ENCODE measurements around the gene CARD8.
"Not testable (repeated sequence)": the region's sequence is repeated elsewhere in the genome, so short reads cannot be mapped to it uniquely, and the experiment has no call there.

The CARD8 gene

DNA sequence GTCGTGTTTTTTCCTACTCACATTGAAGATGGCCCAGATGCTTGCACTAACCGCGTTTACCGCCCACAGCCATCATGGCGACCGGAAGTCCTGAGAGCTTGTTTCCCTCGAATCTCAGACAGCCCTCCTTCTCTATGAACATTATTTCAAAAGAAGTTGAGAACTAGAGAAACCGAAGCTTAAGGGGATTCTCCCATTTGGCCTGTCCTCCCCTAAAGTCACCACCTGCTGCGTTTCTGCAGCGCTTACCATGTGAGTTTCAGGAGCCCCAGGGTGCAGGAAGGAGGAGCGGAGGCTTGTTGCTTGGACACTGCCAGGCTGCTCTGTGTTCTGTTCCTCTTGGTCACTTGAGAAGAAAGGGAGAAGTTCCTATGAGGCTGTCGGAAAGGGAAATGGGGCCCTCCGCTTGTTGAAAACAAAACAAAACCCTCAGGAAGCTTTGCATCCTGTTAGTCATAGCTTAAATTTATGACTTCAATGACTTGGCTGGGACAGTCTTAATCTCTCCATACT is 6.2 kb downstream of the CARD8 start:
- Histone ChIP-seq H3K36me3 (ENCODE audit: insufficient read depth, low read length) (no peaks in the 10 kb centered on the region), H3K9me3 (ENCODE audit: control insufficient read depth, insufficient read depth, low read length) (peaks cover 5% of the 10 kb centered on the region; the same call in 1 of the 2 replicates), H3K4me1 (ENCODE audit: insufficient read depth, low read length) (peaks cover 3% of the 10 kb centered on the region; the same call in 1 of the 2 replicates), H3K9ac (ENCODE audit: low read depth, low read length) (no peak overlapping the region)

DNA sequence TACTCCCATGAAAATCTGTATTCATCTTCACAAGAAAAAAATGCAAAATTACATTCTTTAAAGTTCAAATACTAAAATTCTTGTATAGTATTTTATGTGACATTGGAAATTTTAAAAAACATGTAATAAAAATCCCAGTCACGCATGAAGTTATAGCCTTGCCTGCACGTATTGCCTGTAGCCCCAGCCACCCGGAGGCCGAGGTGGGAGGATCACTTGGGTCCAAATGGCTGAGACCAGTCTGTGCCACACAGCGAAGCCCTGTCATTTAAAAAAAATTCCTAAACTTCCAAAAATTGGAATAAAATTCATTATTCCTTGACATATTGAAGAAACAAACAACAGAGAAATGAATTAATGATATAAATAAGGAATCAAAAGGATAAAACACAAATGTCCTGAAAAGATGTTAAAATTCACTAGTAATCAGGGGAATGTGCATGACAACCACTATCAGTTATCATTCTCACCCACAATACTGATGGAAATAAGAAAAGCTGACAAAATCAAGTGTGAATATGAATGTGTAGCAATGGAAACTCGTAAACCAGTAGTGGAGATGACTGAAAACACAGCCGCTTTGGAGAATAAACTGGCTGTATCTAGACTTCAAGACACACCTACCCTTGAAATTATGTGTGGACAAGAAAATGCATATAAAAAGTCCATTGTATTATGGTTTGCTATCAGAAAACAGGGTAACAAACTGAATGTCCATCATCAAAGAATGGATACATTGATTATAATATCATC is 7.5 kb downstream of the CARD8 start:
- Histone ChIP-seq H3K4me1 (ENCODE audit: insufficient read depth, low read length) (peaks cover 6% of the 10 kb centered on the region; the same call in 1 of the 2 replicates), H3K9me3 (ENCODE audit: control insufficient read depth, insufficient read depth, low read length) (peaks cover 5% of the 10 kb centered on the region; the same call in 1 of the 2 replicates), H3K36me3 (ENCODE audit: insufficient read depth, low read length) (no peaks in the 10 kb centered on the region), H3K9ac (ENCODE audit: low read depth, low read length) (no peak overlapping the region)

- H3K4me1 ChIP-seq (ENCODE audit: insufficient read depth, low read length), result peaks cover 6% of the 10 kb centered on the region; the same call in 1 of the 2 replicates
- no peaks in the 10 kb centered on the region for H3K36me3 ChIP-seq (ENCODE audit: insufficient read depth, low read length)
- H3K9me3 ChIP-seq (ENCODE audit: control insufficient read depth, insufficient read depth, low read length), result no peaks in the 10 kb centered on the region
- H3K9ac ChIP-seq (ENCODE audit: low read depth, low read length), result no peak overlapping the region
These were observed 8.5 kb downstream of the CARD8 start for GRCh38 chr19:48247212-48247611.

- Histone ChIP-seq H3K4me1 (ENCODE audit: insufficient read depth, low read length) (peaks cover 6% of the 10 kb centered on the region; the same call in 1 of the 2 replicates), H3K9ac (ENCODE audit: low read depth, low read length) (no peak overlapping the region), H3K9me3 (ENCODE audit: control insufficient read depth, insufficient read depth, low read length) (no peaks in the 10 kb centered on the region), H3K36me3 (ENCODE audit: insufficient read depth, low read length) (no peaks in the 10 kb centered on the region)
These were observed 9.6 kb downstream of the CARD8 start for GRCh38 chr19:48246101-48246500.

GRCh38 chr19:48244281-48244680 is 11.4 kb downstream of the CARD8 start:
- no peaks in the 10 kb centered on the region for H3K36me3 ChIP-seq (ENCODE audit: insufficient read depth, low read length)
- H3K9ac ChIP-seq (ENCODE audit: low read depth, low read length), result no peak overlapping the region
- H3K4me1 ChIP-seq (ENCODE audit: insufficient read depth, low read length), result peaks cover 6% of the 10 kb centered on the region; the same call in 1 of the 2 replicates
- H3K9me3 ChIP-seq (ENCODE audit: control insufficient read depth, insufficient read depth, low read length), result no peaks in the 10 kb centered on the region

DNA sequence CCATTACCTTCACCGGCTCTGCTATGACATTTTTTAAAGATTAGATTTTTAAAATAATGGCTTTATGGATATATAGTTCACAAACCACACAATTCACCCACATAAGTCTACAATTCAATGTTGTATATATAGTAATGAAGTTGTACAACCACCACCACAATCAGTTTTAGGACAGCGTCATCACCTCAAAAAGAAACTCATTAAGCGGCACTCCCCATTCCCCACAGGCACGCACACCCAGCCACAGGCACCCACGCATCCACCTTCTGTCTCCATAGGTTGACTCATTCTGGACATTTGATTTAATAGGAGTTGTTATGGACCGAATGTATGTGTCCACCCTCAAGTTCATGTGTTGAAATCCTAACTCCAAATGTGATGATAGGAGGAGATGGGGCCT is 13.9 kb downstream of the CARD8 start:
- not testable (repeated sequence) for H3K9me3 ChIP-seq (ENCODE audit: control insufficient read depth, insufficient read depth, low read length); H3K36me3 ChIP-seq (ENCODE audit: insufficient read depth, low read length); H3K9ac ChIP-seq (ENCODE audit: low read depth, low read length); H3K4me1 ChIP-seq (ENCODE audit: insufficient read depth, low read length)

GRCh38 chr19:48239582-48240141 is 16.1 kb downstream of the CARD8 start:
- H3K4me1 ChIP-seq (ENCODE audit: insufficient read depth, low read length), result peaks cover 4% of the 10 kb centered on the region; the same call in 1 of the 2 replicates
- H3K36me3 ChIP-seq (ENCODE audit: insufficient read depth, low read length), result no peaks in the 10 kb centered on the region
- no peak overlapping the region for H3K9ac ChIP-seq (ENCODE audit: low read depth, low read length)
- H3K9me3 ChIP-seq (ENCODE audit: control insufficient read depth, insufficient read depth, low read length), result no peaks in the 10 kb centered on the region

- Histone ChIP-seq H3K9ac (ENCODE audit: low read depth, low read length) (no peak overlapping the region), H3K36me3 (ENCODE audit: insufficient read depth, low read length) (no peaks in the 10 kb centered on the region), H3K9me3 (ENCODE audit: control insufficient read depth, insufficient read depth, low read length) (no peaks in the 10 kb centered on the region), H3K4me1 (ENCODE audit: insufficient read depth, low read length) (no peaks in the 10 kb centered on the region; the same call in 1 of the 2 replicates)
These were observed 16.6 kb downstream of the CARD8 start for GRCh38 chr19:48239120-48239519.

DNA sequence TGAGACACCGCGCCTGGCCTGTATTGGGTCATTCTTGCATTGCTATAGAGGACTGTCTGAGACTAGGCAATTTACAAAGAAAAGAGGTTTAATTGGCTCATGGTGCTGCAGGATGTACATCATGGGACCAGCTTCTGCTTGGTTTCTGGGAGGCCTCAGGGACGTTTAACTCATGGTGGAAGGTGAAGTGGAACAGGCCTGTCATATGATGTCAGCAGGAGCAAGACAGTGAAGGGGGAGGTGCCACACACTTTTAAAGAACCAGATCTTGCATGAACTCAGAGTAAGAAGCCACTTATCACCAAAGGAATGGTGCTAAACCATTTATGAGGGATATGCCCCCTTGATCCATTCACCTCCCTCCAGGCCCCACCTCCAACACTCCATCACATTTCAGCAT is 18.7 kb downstream of the CARD8 start:
- Histone ChIP-seq H3K4me1 (ENCODE audit: insufficient read depth, low read length) (no peaks in the 10 kb centered on the region; the same call in 1 of the 2 replicates), H3K9ac (ENCODE audit: low read depth, low read length) (no peak overlapping the region), H3K9me3 (ENCODE audit: control insufficient read depth, insufficient read depth, low read length) (no peaks in the 10 kb centered on the region), H3K36me3 (ENCODE audit: insufficient read depth, low read length) (no peaks in the 10 kb centered on the region)

GRCh38 chr19:48230555-48231129 is 25.1 kb downstream of the CARD8 start:
- H3K4me1 ChIP-seq (ENCODE audit: insufficient read depth, low read length), result no peaks in the 10 kb centered on the region
- H3K9me3 ChIP-seq (ENCODE audit: control insufficient read depth, insufficient read depth, low read length), result no peaks in the 10 kb centered on the region
- no peak overlapping the region for H3K9ac ChIP-seq (ENCODE audit: low read depth, low read length)
- no peaks in the 10 kb centered on the region for H3K36me3 ChIP-seq (ENCODE audit: insufficient read depth, low read length)

DNA sequence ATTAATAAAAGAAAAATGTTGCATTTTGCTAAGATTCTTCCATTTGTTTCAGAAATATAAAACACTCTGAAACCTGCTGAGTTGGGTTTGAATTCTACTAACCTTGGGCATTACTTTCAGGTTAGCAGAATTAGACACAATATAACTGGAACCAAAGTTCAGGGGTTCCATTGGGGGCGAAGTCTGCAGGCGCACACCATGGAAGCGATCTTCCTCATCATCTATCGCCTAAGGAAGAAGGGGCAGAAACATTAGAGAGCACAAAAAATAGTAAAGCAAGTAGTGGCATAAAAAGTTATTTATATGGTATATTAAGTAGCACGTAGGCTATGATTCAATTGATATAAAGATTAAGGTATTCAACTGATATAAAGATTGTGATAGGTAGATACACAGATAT is 34.1 kb downstream of the CARD8 start:
- peaks cover 6% of the 10 kb centered on the region; the same call in 1 of the 2 replicates for H3K4me1 ChIP-seq (ENCODE audit: insufficient read depth, low read length)
- H3K9ac ChIP-seq (ENCODE audit: low read depth, low read length), result no peak overlapping the region
- H3K36me3 ChIP-seq (ENCODE audit: insufficient read depth, low read length), result no peaks in the 10 kb centered on the region
- H3K9me3 ChIP-seq (ENCODE audit: control insufficient read depth, insufficient read depth, low read length), result no peaks in the 10 kb centered on the region

- not testable (repeated sequence) for H3K4me1 ChIP-seq (ENCODE audit: insufficient read depth, low read length); H3K36me3 ChIP-seq (ENCODE audit: insufficient read depth, low read length); H3K9ac ChIP-seq (ENCODE audit: low read depth, low read length); H3K9me3 ChIP-seq (ENCODE audit: control insufficient read depth, insufficient read depth, low read length)
These were observed 34.9 kb downstream of the CARD8 start for GRCh38 chr19:48220784-48221183.

GRCh38 chr19:48218997-48219396 is 36.7 kb downstream of the CARD8 start:
- Histone ChIP-seq H3K4me1 (ENCODE audit: insufficient read depth, low read length) (peaks cover 6% of the 10 kb centered on the region; the same call in 1 of the 2 replicates), H3K9ac (ENCODE audit: low read depth, low read length) (no peak overlapping the region), H3K36me3 (ENCODE audit: insufficient read depth, low read length) (no peaks in the 10 kb centered on the region), H3K9me3 (ENCODE audit: control insufficient read depth, insufficient read depth, low read length) (no peaks in the 10 kb centered on the region)

DNA sequence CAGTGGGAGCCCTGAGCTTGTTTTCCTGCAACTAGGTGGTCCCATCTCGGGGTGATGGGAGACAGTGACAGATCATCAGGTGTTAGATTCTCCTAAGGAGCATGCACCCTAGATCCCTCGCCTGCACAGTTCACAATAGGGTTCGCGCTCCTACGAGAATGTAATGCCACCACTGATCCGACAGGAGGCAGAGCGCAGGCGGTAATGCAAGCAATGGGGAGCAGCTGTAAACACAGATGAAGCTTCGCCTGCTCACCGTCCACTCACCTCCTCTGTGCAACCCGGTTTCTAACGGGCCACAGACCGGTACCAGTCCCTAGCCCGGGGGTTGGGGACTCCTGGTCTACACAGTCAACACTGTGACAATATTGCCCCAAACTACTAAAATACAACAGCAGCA is 38.8 kb downstream of the CARD8 start:
- Histone ChIP-seq H3K4me1 (ENCODE audit: insufficient read depth, low read length) (peaks cover 6% of the 10 kb centered on the region; the same call in 1 of the 2 replicates), H3K9me3 (ENCODE audit: control insufficient read depth, insufficient read depth, low read length) (no peaks in the 10 kb centered on the region), H3K36me3 (ENCODE audit: insufficient read depth, low read length) (no peaks in the 10 kb centered on the region), H3K9ac (ENCODE audit: low read depth, low read length) (no peak overlapping the region)
